ENCODE data around the gene KCNAB2.

Gene KCNAB2

GRCh38 chr1:6104631-6105030 is 58.9 kb downstream of the KCNAB2 start:
- H3K9ac ChIP-seq, result no peak overlapping the region
- no peak overlapping the region for H3K27ac ChIP-seq
- peaks cover 16% of the 10 kb centered on the region for H4K20me1 ChIP-seq
- H3K27me3 ChIP-seq, result no peaks in the 10 kb centered on the region
- H3K4me2 ChIP-seq, result no peak overlapping the region
- peaks cover 46% of the 10 kb centered on the region for H3K4me1 ChIP-seq
- no peak for TF ChIP-seq Cebpa-rat (IDR thresholded peaks at IDR 0.05)
- no peak overlapping the region for H3K4me3 ChIP-seq
- peaks cover 3% of the 10 kb centered on the region; the same call in 1 of the 2 replicates for H3K36me3 ChIP-seq
- H3K9me3 ChIP-seq, result no peaks in the 10 kb centered on the region

DNA sequence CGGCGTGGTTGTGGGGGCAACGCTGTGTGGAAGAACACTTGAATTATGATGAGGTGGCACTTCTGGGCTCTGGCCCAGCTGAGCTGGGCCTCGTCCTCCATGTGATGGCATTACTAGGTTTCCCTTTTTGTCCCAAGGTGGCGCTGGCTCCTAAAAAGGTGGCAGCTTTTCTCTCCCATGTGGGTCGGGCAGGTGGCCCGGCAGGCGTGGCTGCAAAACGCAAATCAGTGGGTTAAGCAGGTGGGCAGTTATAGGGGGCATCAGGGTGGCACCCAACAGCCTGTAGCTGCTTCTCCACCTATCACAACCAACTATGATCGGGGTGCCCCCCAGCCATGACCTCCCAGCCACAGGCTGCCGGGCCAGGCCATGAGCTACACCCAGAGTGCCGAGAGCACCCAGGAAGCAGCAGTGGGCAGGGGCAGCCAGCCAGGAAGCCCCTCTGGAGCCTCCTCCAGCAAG is 59.6 kb downstream of the KCNAB2 start:
- H3K4me2 ChIP-seq, result peak overlapping the region; percentile 39
- H3K36me3 ChIP-seq, result no peaks in the 10 kb centered on the region
- H4K20me1 ChIP-seq, result peaks cover 10% of the 10 kb centered on the region; the same call in 1 of the 2 replicates
- no peak for TF ChIP-seq Cebpa-rat (IDR thresholded peaks at IDR 0.05)
- H3K4me3 ChIP-seq, result no peak overlapping the region
- H3K9me3 ChIP-seq, result no peaks in the 10 kb centered on the region
- peaks cover 40% of the 10 kb centered on the region for H3K4me1 ChIP-seq
- peak overlapping the region; percentile 49; the same call in 1 of the 2 replicates for H3K27ac ChIP-seq
- H3K27me3 ChIP-seq, result no peaks in the 10 kb centered on the region
- H3K9ac ChIP-seq, result no peak overlapping the region

- peak overlapping the region; percentile 49; the same call in 1 of the 2 replicates for H3K27ac ChIP-seq
- peak overlapping the region; percentile 39 for H3K4me2 ChIP-seq
- no peak overlapping the region for H3K9ac ChIP-seq
Observed at GRCh38 chr1:6105763-6106162, 60.1 kb downstream of the KCNAB2 start.

GRCh38 chr1:6106321-6106731 is 60.6 kb downstream of the KCNAB2 start:
- H3K9ac ChIP-seq, result no peak overlapping the region
- H3K4me2 ChIP-seq, result no peak overlapping the region
- no peak for TF ChIP-seq Cebpa-rat (IDR thresholded peaks at IDR 0.05)
- 0 out of 2 replicates have a peak overlapping the region, but pooled peaks have one; percentile 18 for H3K27ac ChIP-seq
- H4K20me1 ChIP-seq, result no peaks in the 10 kb centered on the region
- no peak overlapping the region for H3K4me3 ChIP-seq
- H3K27me3 ChIP-seq, result no peaks in the 10 kb centered on the region
- H3K36me3 ChIP-seq, result no peaks in the 10 kb centered on the region
- no peaks in the 10 kb centered on the region for H3K9me3 ChIP-seq
- H3K4me1 ChIP-seq, result peaks cover 32% of the 10 kb centered on the region

More at GRCh38 chr1:6105763-6106162, 60.1 kb downstream of the KCNAB2 start:
- Histone ChIP-seq H3K4me1 (peaks cover 38% of the 10 kb centered on the region), H3K36me3 (no peaks in the 10 kb centered on the region), H4K20me1 (peaks cover 5% of the 10 kb centered on the region; the same call in 1 of the 2 replicates), H3K4me3 (no peak overlapping the region), H3K27me3 (no peaks in the 10 kb centered on the region), H3K9me3 (no peaks in the 10 kb centered on the region)
- TF ChIP-seq Cebpa-rat (IDR thresholded peaks at IDR 0.05), result no peak

GRCh38 chr1:6106977-6107376 is 61.3 kb downstream of the KCNAB2 start:
- H3K4me3 ChIP-seq, result no peak overlapping the region
- H3K27ac ChIP-seq, result no peak overlapping the region
- H3K27me3 ChIP-seq, result no peaks in the 10 kb centered on the region
- peaks cover 31% of the 10 kb centered on the region for H3K4me1 ChIP-seq
- H4K20me1 ChIP-seq, result no peaks in the 10 kb centered on the region
- H3K4me2 ChIP-seq, result no peak overlapping the region
- no peaks in the 10 kb centered on the region for H3K36me3 ChIP-seq
- no peaks in the 10 kb centered on the region for H3K9me3 ChIP-seq
- H3K9ac ChIP-seq, result no peak overlapping the region
- no peak for TF ChIP-seq Cebpa-rat (IDR thresholded peaks at IDR 0.05)

DNA sequence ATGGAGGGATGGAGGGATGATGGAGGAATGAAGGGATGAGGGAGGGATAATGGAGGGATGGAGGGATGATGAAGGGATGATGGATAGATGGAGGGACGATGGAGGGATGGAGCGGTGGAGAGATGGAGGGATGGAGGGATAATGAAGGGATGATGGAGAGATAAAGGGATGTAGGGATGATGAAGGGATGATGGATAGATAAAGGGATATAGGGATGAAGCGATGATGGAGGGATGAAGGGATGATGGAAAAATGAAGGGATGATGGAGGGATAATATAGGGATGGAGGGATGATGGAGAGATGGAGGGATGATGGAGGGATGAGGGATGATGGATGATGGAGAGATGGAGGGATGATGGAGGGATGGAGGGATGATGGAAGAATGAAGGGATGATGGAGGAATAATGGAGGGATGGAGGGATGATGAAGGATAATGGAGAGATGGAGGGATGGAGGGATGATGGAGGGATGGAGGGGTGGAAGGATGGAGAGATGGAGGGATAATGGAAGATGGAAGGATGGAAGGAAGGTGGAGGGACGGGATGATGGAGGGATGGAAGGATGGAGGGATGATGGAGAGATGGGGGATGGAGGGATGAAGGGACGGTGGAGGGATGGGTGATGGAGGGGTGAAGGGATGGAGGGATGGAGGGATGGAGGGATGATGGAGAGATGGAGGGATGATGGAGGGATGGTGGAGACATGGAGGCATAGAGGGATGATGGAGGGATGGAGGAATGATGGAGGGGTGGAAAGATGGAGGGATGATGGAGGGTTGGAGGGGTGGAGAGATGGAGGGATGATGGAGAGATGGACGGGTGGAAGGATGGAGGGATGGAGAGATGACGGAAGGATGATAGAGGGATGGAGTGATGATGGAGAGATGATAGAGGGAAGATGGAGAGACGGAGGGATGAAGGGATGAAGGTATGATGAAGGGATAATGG is 62.0 kb downstream of the KCNAB2 start:
- Histone ChIP-seq H4K20me1 (no peaks in the 10 kb centered on the region), H3K4me3 (no peak overlapping the region), H3K27me3 (no peaks in the 10 kb centered on the region), H3K9ac (no peak overlapping the region), H3K4me1 (peaks cover 32% of the 10 kb centered on the region), H3K4me2 (no peak overlapping the region), H3K27ac (no peak overlapping the region), H3K36me3 (no peaks in the 10 kb centered on the region), H3K9me3 (no peaks in the 10 kb centered on the region)
- no peak for TF ChIP-seq Cebpa-rat (IDR thresholded peaks at IDR 0.05)

DNA sequence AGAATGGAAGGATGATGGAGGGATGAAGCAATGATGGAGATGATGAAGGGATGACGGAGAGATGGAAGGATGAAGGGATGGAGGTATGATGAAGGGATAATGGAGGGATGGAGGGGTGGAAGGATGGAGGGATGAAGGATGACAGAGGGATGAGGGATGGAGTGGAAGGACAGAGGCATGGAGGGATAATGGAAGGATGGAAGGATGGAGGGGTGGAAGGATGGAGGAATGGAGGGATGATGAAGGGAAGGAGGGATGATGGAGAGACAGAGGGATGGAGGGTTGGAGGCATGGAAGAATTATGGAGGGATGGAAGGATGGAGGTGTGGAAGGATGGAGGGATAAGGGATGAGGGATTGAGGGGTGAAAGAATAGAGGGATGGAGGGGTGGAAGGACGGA is 62.8 kb downstream of the KCNAB2 start:
- Histone ChIP-seq H3K9me3 (no peaks in the 10 kb centered on the region), H3K36me3 (no peaks in the 10 kb centered on the region), H4K20me1 (no peaks in the 10 kb centered on the region), H3K4me1 (peaks cover 39% of the 10 kb centered on the region), H3K4me3 (no peak overlapping the region), H3K9ac (no peak overlapping the region), H3K27me3 (no peaks in the 10 kb centered on the region), H3K4me2 (no peak overlapping the region), H3K27ac (no peak overlapping the region)
- TF ChIP-seq Cebpa-rat (IDR thresholded peaks at IDR 0.05), result no peak

GRCh38 chr1:6108937-6109614 is 63.4 kb downstream of the KCNAB2 start:
- H3K27me3 ChIP-seq, result no peaks in the 10 kb centered on the region
- no peak overlapping the region for H3K27ac ChIP-seq
- no peaks in the 10 kb centered on the region for H3K36me3 ChIP-seq
- H3K4me2 ChIP-seq, result peak overlapping the region; percentile 66
- no peak overlapping the region for H3K4me3 ChIP-seq
- H3K9me3 ChIP-seq, result no peaks in the 10 kb centered on the region
- peaks cover 42% of the 10 kb centered on the region for H3K4me1 ChIP-seq
- H3K9ac ChIP-seq, result 0 out of 2 replicates have a peak overlapping the region, but pooled peaks have one; percentile 22
- no peak for TF ChIP-seq Cebpa-rat (IDR thresholded peaks at IDR 0.05)
- no peaks in the 10 kb centered on the region for H4K20me1 ChIP-seq

DNA sequence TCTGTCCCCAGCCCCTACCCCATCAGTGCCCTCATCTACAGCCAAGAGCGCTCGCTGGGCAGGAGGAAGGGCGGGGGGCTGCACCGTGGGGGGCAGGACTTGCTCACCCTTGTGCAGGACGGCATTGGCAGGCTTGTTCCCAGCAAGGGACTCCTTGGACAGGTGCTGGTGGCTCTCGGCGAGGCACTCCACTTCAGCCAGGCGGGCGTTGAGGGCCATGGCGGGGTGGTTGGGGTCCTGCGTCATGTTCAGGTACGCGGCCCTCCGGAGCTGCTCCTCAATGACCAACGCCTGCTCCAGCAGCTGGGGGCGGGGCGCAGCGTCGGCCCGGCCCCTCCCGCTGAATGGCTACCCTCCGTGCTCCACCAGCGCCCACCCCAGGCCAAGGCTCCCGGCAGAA is 64.0 kb downstream of the KCNAB2 start:
- no peaks in the 10 kb centered on the region for H3K27me3 ChIP-seq
- H3K4me1 ChIP-seq, result peaks cover 42% of the 10 kb centered on the region
- H3K9ac ChIP-seq, result no peak overlapping the region
- no peak overlapping the region for H3K27ac ChIP-seq
- H3K4me3 ChIP-seq, result no peak overlapping the region
- no peaks in the 10 kb centered on the region for H3K36me3 ChIP-seq
- peak overlapping the region; percentile 66; the same call in 1 of the 2 replicates for H3K4me2 ChIP-seq
- no peaks in the 10 kb centered on the region for H4K20me1 ChIP-seq
- no peak for TF ChIP-seq Cebpa-rat (IDR thresholded peaks at IDR 0.05)
- no peaks in the 10 kb centered on the region for H3K9me3 ChIP-seq
